ENCODE data around the gene PUSL1.

PUSL1 gene

DNA sequence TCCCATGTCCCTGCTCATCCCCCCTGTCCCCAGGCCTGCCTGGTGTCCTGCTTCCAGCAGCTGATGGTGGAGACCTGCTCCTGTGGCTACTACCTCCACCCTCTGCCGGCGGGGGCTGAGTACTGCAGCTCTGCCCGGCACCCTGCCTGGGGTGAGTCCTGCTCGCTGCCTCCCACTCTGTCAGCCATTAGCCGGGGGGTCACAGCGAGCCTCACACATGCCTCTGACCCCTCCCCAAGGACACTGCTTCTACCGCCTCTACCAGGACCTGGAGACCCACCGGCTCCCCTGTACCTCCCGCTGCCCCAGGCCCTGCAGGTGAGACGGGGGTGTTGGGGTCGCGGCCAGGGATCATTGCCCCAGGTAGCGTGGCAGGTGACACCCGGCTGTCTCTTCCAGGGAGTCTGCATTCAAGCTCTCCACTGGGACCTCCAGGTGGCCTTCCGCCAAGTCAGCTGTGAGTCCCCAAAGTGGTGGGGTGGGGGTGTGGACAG is 18.1 kb upstream of the PUSL1 start:
- no peak overlapping the region for H3K4me3 ChIP-seq (ENCODE audit: control insufficient read depth, low read depth, low read length)
- no peak for DNase-seq (ENCODE audit: low read depth)
- TF ChIP-seq, protein P1, sequence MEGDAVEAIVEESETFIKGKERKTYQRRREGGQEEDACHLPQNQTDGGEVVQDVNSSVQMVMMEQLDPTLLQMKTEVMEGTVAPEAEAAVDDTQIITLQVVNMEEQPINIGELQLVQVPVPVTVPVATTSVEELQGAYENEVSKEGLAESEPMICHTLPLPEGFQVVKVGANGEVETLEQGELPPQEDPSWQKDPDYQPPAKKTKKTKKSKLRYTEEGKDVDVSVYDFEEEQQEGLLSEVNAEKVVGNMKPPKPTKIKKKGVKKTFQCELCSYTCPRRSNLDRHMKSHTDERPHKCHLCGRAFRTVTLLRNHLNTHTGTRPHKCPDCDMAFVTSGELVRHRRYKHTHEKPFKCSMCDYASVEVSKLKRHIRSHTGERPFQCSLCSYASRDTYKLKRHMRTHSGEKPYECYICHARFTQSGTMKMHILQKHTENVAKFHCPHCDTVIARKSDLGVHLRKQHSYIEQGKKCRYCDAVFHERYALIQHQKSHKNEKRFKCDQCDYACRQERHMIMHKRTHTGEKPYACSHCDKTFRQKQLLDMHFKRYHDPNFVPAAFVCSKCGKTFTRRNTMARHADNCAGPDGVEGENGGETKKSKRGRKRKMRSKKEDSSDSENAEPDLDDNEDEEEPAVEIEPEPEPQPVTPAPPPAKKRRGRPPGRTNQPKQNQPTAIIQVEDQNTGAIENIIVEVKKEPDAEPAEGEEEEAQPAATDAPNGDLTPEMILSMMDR (IDR thresholded peaks at IDR 0.05; ENCODE audit: control insufficient read depth, insufficient read depth, low read depth, low read length, missing control alignments): peak; percentile 33

DNA sequence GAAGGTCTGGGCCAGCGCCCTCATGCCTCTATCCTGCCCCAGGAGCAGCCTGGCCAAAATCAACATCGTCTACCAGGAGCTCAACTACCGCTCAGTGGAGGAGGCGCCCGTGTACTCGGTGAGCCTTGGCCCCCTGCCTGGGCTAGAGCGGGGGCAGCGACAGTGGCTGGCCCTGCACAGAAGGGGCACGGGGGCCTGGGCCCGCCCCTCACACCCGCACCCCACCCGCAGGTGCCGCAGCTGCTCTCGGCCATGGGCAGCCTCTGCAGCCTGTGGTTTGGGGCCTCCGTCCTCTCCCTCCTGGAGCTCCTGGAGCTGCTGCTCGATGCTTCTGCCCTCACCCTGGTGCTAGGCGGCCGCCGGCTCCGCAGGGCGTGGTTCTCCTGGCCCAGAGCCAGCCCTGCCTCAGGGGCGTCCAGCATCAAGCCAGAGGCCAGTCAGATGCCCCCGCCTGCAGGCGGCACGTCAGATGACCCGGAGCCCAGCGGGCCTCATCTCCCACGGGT is 17.3 kb upstream of the PUSL1 start:
- TF ChIP-seq, protein P1 (IDR thresholded peaks at IDR 0.05; ENCODE audit: control insufficient read depth, insufficient read depth, low read depth, low read length, missing control alignments): no peak
- no peak for DNase-seq (ENCODE audit: low read depth)
- H3K4me3 ChIP-seq (ENCODE audit: control insufficient read depth, low read depth, low read length): no peak overlapping the region

DNA sequence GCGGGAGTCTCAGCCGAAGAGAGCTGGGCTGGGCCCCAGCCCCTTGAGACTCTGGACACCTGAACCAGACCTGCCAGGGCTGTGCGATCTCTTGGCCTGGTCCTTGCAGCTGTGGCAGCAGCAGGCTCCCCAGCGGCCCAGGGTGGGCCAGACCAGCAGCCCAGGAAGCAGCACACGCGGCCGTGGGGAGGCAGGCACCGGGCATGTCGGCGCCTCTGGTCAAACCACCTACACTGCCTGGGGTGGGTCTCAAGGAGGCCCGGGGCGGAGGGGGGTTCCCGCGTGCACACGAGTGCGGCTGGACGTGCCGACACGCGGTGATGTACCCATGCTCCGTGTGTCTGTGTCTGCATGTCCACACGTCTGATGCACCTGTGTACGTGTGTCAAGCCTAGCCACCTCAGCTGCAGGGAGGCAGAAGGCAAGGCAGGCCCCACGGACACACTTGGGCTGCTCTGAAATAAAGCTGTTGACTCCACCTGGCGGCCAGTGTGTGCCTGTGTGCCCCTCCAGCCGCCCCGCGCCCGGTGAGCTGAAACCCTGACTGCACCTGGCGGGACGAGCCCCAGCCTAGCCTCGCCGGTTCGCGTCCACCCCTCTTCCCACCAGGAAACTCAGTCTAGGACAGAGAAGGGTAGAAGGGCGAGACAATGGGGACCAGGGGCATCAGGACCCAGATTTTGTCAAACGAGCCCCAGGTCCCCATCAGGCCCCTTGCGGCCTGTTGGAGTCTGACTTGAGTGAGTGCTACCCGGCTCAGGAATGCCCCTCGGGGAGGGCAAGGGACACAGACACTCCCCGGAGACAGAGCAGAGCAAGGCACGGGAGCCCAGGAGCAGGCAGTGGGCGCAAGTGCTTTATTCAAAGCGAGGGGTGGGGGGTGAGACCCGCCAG is 16.6 kb upstream of the PUSL1 start:
- no peak overlapping the region for H3K4me3 ChIP-seq (ENCODE audit: control insufficient read depth, low read depth, low read length)
- no peak for DNase-seq (ENCODE audit: low read depth)
- TF ChIP-seq, protein P1 (IDR thresholded peaks at IDR 0.05; ENCODE audit: control insufficient read depth, insufficient read depth, low read depth, low read length, missing control alignments): peak; percentile 38

DNA sequence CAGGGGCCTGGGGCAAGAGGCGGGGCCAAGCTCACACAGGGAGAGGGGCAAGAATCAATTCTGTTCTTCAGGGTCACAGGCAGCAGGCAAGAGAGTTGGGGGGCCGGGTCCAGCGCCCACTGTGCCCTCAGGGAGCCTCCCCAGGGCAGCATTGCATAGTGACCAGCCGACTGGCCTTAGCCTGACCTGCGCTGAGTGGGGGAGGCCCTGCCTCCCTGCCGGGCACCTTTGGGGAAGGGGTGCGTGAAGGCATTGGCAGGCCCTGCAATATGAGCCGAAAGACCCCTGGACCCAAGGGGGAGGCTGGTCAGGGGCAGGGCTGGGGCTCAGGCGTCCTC is 16.0 kb upstream of the PUSL1 start:
- DNase-seq (ENCODE audit: low read depth): no peak
- H3K4me3 ChIP-seq (ENCODE audit: control insufficient read depth, low read depth, low read length): no peak overlapping the region
- TF ChIP-seq, protein P1 (IDR thresholded peaks at IDR 0.05; ENCODE audit: control insufficient read depth, insufficient read depth, low read depth, low read length, missing control alignments): no peak

DNA sequence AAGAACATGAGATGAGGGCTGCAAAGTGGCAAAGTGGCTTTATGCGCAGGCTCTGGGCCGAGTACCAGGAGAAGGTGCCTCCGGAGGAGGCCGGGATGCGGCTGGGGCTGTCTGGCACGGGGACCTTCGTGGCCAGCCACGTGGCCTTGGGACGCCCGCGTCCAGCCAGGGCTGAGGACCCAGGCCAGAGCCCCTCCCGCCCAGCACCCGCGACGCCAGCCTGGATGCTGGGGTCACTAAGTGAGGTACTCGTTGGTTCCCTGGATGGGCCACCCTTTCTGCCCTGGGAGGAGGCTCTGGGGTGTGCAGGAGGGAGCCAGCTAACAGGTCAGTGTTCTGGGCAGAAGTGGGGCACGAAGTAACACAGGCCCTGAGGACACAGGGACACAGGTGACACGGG is 15.5 kb upstream of the PUSL1 start:
- DNase-seq (ENCODE audit: low read depth): no peak
- no peak overlapping the region for H3K4me3 ChIP-seq (ENCODE audit: control insufficient read depth, low read depth, low read length)
- TF ChIP-seq, protein P1 (IDR thresholded peaks at IDR 0.05; ENCODE audit: control insufficient read depth, insufficient read depth, low read depth, low read length, missing control alignments): no peak

DNA sequence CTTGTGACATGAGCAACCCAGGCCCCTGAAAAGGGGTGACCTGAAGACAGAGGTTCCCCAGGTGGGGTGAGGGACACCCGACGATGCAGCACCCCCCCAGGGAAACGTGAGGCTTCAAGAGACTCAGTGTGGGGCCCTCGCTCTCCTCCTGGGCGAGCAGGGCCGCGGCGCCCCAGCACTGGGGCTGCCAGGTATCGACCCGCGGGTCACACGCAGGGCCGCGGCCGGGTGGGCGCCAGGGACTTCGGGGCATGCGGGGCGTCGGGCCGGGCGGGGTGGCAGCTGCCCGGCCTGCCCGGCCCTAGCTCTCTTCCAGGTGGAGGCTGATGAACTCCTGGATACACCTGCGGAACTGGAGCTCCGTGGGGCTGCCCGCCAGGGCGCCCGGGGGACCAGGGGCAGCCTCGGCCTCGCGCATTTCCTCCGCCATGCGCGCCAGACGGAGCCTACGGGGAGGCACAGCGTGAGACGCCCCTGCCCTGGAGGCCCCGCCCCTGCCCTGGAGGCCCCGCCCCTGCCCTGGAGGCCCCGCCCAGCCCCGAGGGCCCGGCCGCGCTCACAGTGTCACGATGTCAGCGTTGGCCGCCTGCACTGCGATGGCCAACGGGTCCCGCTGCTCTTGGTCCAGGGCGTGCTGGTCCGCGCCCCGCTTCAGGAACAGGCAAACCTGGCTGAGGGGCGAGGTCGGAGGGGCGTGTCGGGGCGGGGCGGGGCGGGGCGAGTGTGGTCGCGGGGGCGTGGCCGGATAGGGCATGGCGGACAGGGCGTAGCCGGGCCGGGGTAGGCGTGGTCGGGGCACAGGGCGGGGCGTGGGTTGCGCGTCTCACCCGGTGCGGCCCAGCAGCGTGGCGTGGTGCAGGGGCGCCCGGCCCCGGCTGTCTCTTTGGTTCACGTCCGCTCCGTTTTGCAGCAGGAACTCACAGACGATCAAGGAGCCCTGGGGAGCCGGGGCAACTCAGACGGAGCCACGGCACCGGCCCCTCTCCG is 14.8 kb upstream of the PUSL1 start:
- TF ChIP-seq, protein P1 (IDR thresholded peaks at IDR 0.05; ENCODE audit: control insufficient read depth, insufficient read depth, low read depth, low read length, missing control alignments): no peak
- DNase-seq (ENCODE audit: low read depth): no peak
- H3K4me3 ChIP-seq (ENCODE audit: control insufficient read depth, low read depth, low read length): no peak overlapping the region
